Neuronal stem cell (in vitro differentiated cells): ENCODE results near the gene SEMA6D.
A peak's percentile ranks its signal among the peaks of the same experiment; 100 is the strongest.

Source experiments
- DNase-seq: peaks from one replicate; pipeline ENCODE4 v3.0.0-alpha.2; 2013; ENCODE audit warnings: low spot score
- H2AFZ ChIP-seq: one replicate; pipeline ENCODE4 v1.6.1; 2013; ENCODE audit warnings: mild to moderate bottlenecking, low read length, inconsistent platforms
- H2AK5ac ChIP-seq: 2 replicates; pipeline ENCODE4 v1.6.1; 2013; ENCODE audit warnings: low read depth, mild to moderate bottlenecking, inconsistent platforms, low read length, moderate library complexity, mixed read lengths
- H2BK120ac ChIP-seq: 2 replicates; pipeline ENCODE4 v1.6.1; 2013; ENCODE audit warnings: low read depth, mild to moderate bottlenecking, inconsistent platforms, low read length, moderate library complexity, mixed read lengths
- H2BK12ac ChIP-seq: one replicate; pipeline ENCODE4 v1.6.1; 2013; ENCODE audit warnings: low read length, inconsistent platforms
- H2BK15ac ChIP-seq: 2 replicates; pipeline ENCODE4 v1.6.1; 2013; ENCODE audit warnings: mild to moderate bottlenecking, low read length, inconsistent platforms, mixed read lengths
- H2BK5ac ChIP-seq: one replicate; pipeline ENCODE4 v1.6.1; 2013; ENCODE audit warnings: inconsistent platforms, mild to moderate bottlenecking, low read length, moderate library complexity
- H3K14ac ChIP-seq: one replicate; pipeline ENCODE4 v1.6.1; 2013; ENCODE audit warnings: low read length, inconsistent platforms
- H3K18ac ChIP-seq: 2 replicates; pipeline ENCODE4 v1.6.1; 2013; ENCODE audit warnings: low read length, inconsistent platforms
- H3K23ac ChIP-seq: 2 replicates; pipeline ENCODE4 v1.6.1; 2013; ENCODE audit warnings: low read depth, mild to moderate bottlenecking, mixed read lengths, low read length, inconsistent platforms; ENCODE audit not compliant: poor library complexity
- H3K27ac ChIP-seq: replicated peaks from 3 replicates; pipeline ENCODE4 v1.5.1; 2013; ENCODE audit warnings: low read length, inconsistent platforms
- H3K27me3 ChIP-seq, 3 experiments: 2 replicates each; pipeline ENCODE4 v1.6.1; 2013; ENCODE audit warnings: low read length in 3 of 3, mild to moderate bottlenecking in 2 of 3, inconsistent platforms in 1 of 3, low read depth in 1 of 3, mixed read lengths in 1 of 3, moderate library complexity in 1 of 3; ENCODE audit not compliant: control insufficient read depth in 3 of 3, insufficient read depth in 3 of 3
- H3K36me3 ChIP-seq, 2 donors: replicated peaks in 1 of 2; 2 replicates each; pipeline ENCODE4 v1.6.1; 2013; ENCODE audit warnings: low read length in 2 of 2; ENCODE audit not compliant: control insufficient read depth in 2 of 2, insufficient read depth in 2 of 2
- H3K4ac ChIP-seq: 2 replicates; pipeline ENCODE4 v1.6.1; 2013; ENCODE audit warnings: inconsistent platforms, mild to moderate bottlenecking, low read length, moderate library complexity
- H3K4me1 ChIP-seq, 2 donors: 1 replicate in 1 of 2; 2 replicates in 1 of 2; pipeline ENCODE4 v1.6.1; 2013; ENCODE audit warnings: low read length in 2 of 2, low read depth in 1 of 2; ENCODE audit not compliant: control insufficient read depth in 2 of 2, insufficient read depth in 1 of 2
- H3K4me2 ChIP-seq: one replicate; pipeline ENCODE4 v1.6.1; 2013; ENCODE audit warnings: mild to moderate bottlenecking, low read length, inconsistent platforms; ENCODE audit not compliant: insufficient read depth, poor library complexity, severe bottlenecking
- H3K4me3 ChIP-seq, 2 donors: 2 replicates each; pipeline ENCODE4 v1.5.1; 2013; ENCODE audit warnings: low read length in 2 of 2, mild to moderate bottlenecking in 2 of 2, inconsistent platforms in 1 of 2, moderate library complexity in 1 of 2
- H3K79me1 ChIP-seq: one replicate; pipeline ENCODE4 v1.6.1; 2013; ENCODE audit warnings: low read depth, mild to moderate bottlenecking, inconsistent platforms, low read length, moderate library complexity
- H3K9ac ChIP-seq: one replicate; pipeline ENCODE4 v1.6.1; 2013; ENCODE audit warnings: mild to moderate bottlenecking, low read depth, low read length, inconsistent platforms; ENCODE audit not compliant: poor library complexity
- H3K9me3 ChIP-seq, 2 donors: replicated peaks in 1 of 2; 2 replicates each; pipeline versions ENCODE3 to v1.6.1; 2013; ENCODE audit warnings: low read length in 2 of 2, mild to moderate bottlenecking in 2 of 2, inconsistent platforms in 1 of 2, low read depth in 1 of 2, mixed read lengths in 1 of 2, moderate library complexity in 1 of 2; ENCODE audit not compliant: control insufficient read depth in 2 of 2, insufficient read depth in 1 of 2
- H4K8ac ChIP-seq: one replicate; pipeline ENCODE4 v1.6.1; 2013; ENCODE audit warnings: low read depth, mild to moderate bottlenecking, inconsistent platforms, low read length, moderate library complexity
- H4K91ac ChIP-seq: one replicate; pipeline ENCODE4 v1.6.1; 2013; ENCODE audit warnings: low read length, low read depth, mild to moderate bottlenecking, inconsistent platforms; ENCODE audit not compliant: poor library complexity
- WGBS, 2 donors: extraction: QIAGEN DNeasy Blood & Tissue Kit; methylation state at CpG; one replicate each; pipeline ENCODE4 v1.1.7; 2013; ENCODE audit warnings: missing lambda C conversion rate in 2 of 2, mixed read lengths in 1 of 2; ENCODE audit not compliant: insufficient read length in 2 of 2, insufficient replicate concordance in 1 of 2; ENCODE audit errors: extremely low coverage in 2 of 2; 5-methylcytosine and 5-hydroxymethylcytosine counted together

Gene SEMA6D

DNA sequence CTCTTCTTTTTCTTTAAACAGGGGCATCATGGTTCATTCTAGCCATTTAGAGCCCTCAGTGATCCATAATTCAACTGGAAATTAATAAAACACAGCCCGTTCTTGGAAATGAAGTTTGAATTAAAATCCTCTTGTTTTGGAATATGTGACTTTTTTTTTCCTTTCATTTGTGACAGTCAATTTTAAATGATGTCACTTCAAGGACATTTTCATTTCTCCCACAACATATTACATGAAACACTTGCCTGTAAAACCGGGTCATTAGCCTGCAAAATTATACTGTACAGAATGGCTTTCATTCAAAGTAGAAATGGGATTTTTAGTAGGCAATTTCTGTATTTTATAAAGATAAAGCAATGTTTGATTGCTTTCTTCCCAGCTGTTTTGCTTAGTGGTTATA, 789 bp upstream of the SEMA6D start:
- peaks cover 0 to 69% (median 0%) of the 10 kb centered on the region in 3 experiments for H3K27me3 ChIP-seq

GRCh38 chr15:47718497-47719437, 1.5 kb downstream of the SEMA6D start:
- WGBS, 2 donors = no CpG with 5 or more reads among the region's 48 CpGs
- Histone ChIP-seq H2BK5ac (no peak overlapping the region), H2AFZ (peak overlapping the region; percentile 93), H3K14ac (no peak overlapping the region), H3K36me3 (no peaks in the 10 kb centered on the region), H3K23ac (no peak overlapping the region), H3K4me2 (peak overlapping the region; percentile 90), H2AK5ac (no peak overlapping the region), H3K4me1 (peaks cover 4 to 7% of the 10 kb centered on the region in 2 donors), H3K4me3 (peak overlapping the region; percentile 31 to 80), H3K9ac (peak overlapping the region; percentile 78), H4K91ac (no peak overlapping the region), H2BK120ac (no peak overlapping the region), H2BK15ac (no peak overlapping the region), H3K27ac (no peak overlapping the region), H2BK12ac (no peak overlapping the region), H3K18ac (peak overlapping the region; percentile 89), H3K4ac (no peak overlapping the region), H3K27me3 (peaks cover 0 to 79% (median 0%) of the 10 kb centered on the region in 3 experiments), H3K79me1 (no peaks in the 10 kb centered on the region), H3K9me3 (no peaks in the 10 kb centered on the region), H4K8ac (no peak overlapping the region)
- DNase-seq = no peak

More for the DNA sequence above, 789 bp upstream of the SEMA6D start:
- Histone ChIP-seq H3K9ac (no peak overlapping the region), H2BK12ac (no peak overlapping the region), H2BK15ac (no peak overlapping the region), H2AFZ (no peak overlapping the region), H3K27ac (peak overlapping the region; percentile 64), H3K4me2 (no peak overlapping the region), H3K4ac (no peak overlapping the region), H3K23ac (no peak overlapping the region), H3K36me3 (no peaks in the 10 kb centered on the region), H4K91ac (no peak overlapping the region), H2BK5ac (no peak overlapping the region), H3K9me3 (no peaks in the 10 kb centered on the region), H3K79me1 (no peaks in the 10 kb centered on the region), H4K8ac (no peak overlapping the region), H3K18ac (no peak overlapping the region), H3K4me1 (peaks cover 4 to 7% of the 10 kb centered on the region in 2 donors), H3K14ac (no peak overlapping the region), H3K4me3 (no peak overlapping the region), H2AK5ac (no peak overlapping the region), H2BK120ac (no peak overlapping the region)
- DNase-seq = no peak
- WGBS, 2 donors = no CpG with 5 or more reads among the region's 2 CpGs

- Histone ChIP-seq H3K14ac (no peak overlapping the region), H2BK120ac (no peak overlapping the region), H3K27me3 (peaks cover 0 to 76% (median 0%) of the 10 kb centered on the region in 3 experiments), H3K27ac (no peak overlapping the region), H4K91ac (no peak overlapping the region), H2AFZ (no peak overlapping the region), H2BK5ac (no peak overlapping the region), H3K9me3 (no peaks in the 10 kb centered on the region), H3K4ac (no peak overlapping the region), H4K8ac (no peak overlapping the region), H3K23ac (no peak overlapping the region), H3K4me3 (no peak overlapping the region), H3K18ac (no peak overlapping the region), H3K9ac (no peak overlapping the region), H3K4me2 (no peak overlapping the region), H3K79me1 (no peaks in the 10 kb centered on the region), H2BK15ac (no peak overlapping the region), H2AK5ac (no peak overlapping the region), H3K4me1 (peaks cover 4 to 7% of the 10 kb centered on the region in 2 donors), H3K36me3 (no peaks in the 10 kb centered on the region), H2BK12ac (no peak overlapping the region)
- no peak for DNase-seq
Observed at GRCh38 chr15:47719730-47720129, 2.4 kb downstream of the SEMA6D start.

- Histone ChIP-seq H3K4me3 (no peak overlapping the region), H2AFZ (no peak overlapping the region)
- no CpG with 5 or more reads among the region's 4 CpGs for WGBS, 2 donors
Observed at GRCh38 chr15:47720555-47720954, 3.2 kb downstream of the SEMA6D start.

More at GRCh38 chr15:47720555-47720954, 3.2 kb downstream of the SEMA6D start:
- H3K27ac ChIP-seq = no peak overlapping the region
- H2BK5ac ChIP-seq = no peak overlapping the region
- H2BK120ac ChIP-seq = no peak overlapping the region
- H3K36me3 ChIP-seq = no peaks in the 10 kb centered on the region
- H3K9ac ChIP-seq = no peak overlapping the region
- no peaks in the 10 kb centered on the region for H3K9me3 ChIP-seq
- H2BK12ac ChIP-seq = no peak overlapping the region
- no peak overlapping the region for H4K91ac ChIP-seq
- H3K4me1 ChIP-seq = peaks cover 4 to 5% of the 10 kb centered on the region in 2 donors
- H3K14ac ChIP-seq = no peak overlapping the region
- H3K4me2 ChIP-seq = no peak overlapping the region
- no peak overlapping the region for H3K4ac ChIP-seq
- no peaks in the 10 kb centered on the region for H3K79me1 ChIP-seq
- no peak overlapping the region for H3K23ac ChIP-seq
- H3K27me3 ChIP-seq = peaks cover 0 to 68% (median 0%) of the 10 kb centered on the region in 3 experiments
- no peak overlapping the region for H3K18ac ChIP-seq
- H4K8ac ChIP-seq = no peak overlapping the region
- no peak for DNase-seq
- H2AK5ac ChIP-seq = no peak overlapping the region
- no peak overlapping the region for H2BK15ac ChIP-seq
